Activated T-cell treated with anti-CD3 and anti-CD28 coated beads, Interleukin-2, amount 50 U/mL, for 24 hours (primary cell): Measurements from ENCODE around the gene TOP1.

Source experiments
- DNase-seq: peaks from one replicate; pipeline ENCODE4 v3.0.0-alpha.2; 2020
- H3K27ac Mint-ChIP-seq: 2 replicates; pipeline ENCODE4 v1.8.0; 2020; ENCODE audit warnings: mild to moderate bottlenecking, mixed read lengths
- H3K27me3 Mint-ChIP-seq: 2 replicates; pipeline ENCODE4 v1.8.0; 2020; ENCODE audit warnings: mixed read lengths
- H3K36me3 Mint-ChIP-seq: 2 replicates; pipeline ENCODE4 v1.8.0; 2020; ENCODE audit warnings: low read depth, mixed read lengths
- H3K4me1 Mint-ChIP-seq: 2 replicates; pipeline ENCODE4 v1.8.0; 2020; ENCODE audit warnings: low read depth, mixed read lengths
- H3K4me3 Mint-ChIP-seq: 2 replicates; pipeline ENCODE4 v1.8.0; 2020; ENCODE audit warnings: mild to moderate bottlenecking, moderate library complexity, mixed read lengths
- H3K9me3 Mint-ChIP-seq: 2 replicates; pipeline ENCODE4 v1.8.0; 2020; ENCODE audit warnings: mixed read lengths

The TOP1 gene

DNA sequence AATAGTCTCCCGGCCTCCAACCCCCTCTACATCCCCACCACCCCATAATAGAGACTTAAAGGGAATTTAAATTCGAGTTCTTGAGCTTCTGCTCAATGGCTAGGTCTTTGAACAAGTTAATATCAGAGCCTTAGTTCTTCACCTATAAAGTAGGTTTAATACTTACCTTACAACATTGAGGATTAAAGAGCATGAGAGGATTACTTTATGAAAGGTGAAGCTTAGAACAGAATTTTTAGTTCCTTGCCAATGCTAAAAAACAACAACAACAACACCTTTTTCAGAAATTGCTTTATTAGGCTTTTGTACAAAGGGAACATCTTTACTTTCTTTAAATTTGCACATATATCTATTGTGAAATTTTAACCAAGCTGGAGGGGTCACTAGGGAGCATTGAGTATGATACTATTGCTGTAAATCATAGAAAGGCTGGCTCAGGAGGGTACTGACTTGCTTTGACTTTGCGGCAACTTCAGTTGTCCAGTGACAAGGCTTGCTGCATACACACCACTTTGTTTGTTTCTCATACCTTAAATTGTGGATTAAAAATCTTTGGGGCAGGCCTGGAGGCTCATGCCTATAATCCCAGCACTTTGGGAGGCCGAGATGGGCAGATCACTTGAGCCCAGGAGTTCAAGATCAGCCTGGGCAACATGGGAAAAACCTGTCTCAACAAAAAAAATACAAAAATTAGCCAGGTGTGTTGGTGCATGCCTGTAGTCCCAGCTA, 9.7 kb downstream of the TOP1 start:
- Mint-ChIP-seq H3K36me3 (peaks cover 88% of the 10 kb centered on the region), H3K4me1 (peaks cover 92% of the 10 kb centered on the region), H3K4me3 (no peak overlapping the region), H3K27me3 (no peaks in the 10 kb centered on the region), H3K27ac (peak overlapping the region; percentile 86), H3K9me3 (no peaks in the 10 kb centered on the region)
- no peak for DNase-seq

DNA sequence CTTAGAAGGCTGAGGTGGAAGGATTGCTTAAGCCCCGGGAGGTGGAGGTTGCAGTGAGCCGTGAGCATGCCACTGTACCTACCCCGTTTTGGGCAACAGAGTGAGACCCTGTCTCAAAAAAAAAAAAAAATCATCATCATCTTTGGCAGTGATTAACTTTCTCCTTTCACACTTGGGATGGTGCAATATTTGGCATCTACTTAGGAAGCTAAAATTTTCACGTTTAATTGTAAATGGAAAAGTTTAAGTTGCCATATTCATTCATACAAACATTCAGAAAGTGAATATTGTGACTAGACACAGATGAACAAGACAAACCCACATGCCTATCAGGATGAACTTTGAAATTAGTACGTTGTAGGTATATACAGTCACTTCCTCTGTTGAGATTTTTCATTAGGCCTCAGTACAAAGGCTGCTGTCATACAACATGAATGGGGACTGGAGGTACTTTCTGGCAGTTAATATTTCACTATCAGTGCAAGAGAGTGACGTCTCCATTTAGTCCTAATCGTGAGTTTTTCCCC, 10.3 kb downstream of the TOP1 start:
- Mint-ChIP-seq H3K4me1 (peaks cover 91% of the 10 kb centered on the region), H3K9me3 (no peaks in the 10 kb centered on the region), H3K36me3 (peaks cover 88% of the 10 kb centered on the region), H3K27ac (peak overlapping the region; percentile 86), H3K27me3 (no peaks in the 10 kb centered on the region), H3K4me3 (no peak overlapping the region)
- DNase-seq = no peak

DNA sequence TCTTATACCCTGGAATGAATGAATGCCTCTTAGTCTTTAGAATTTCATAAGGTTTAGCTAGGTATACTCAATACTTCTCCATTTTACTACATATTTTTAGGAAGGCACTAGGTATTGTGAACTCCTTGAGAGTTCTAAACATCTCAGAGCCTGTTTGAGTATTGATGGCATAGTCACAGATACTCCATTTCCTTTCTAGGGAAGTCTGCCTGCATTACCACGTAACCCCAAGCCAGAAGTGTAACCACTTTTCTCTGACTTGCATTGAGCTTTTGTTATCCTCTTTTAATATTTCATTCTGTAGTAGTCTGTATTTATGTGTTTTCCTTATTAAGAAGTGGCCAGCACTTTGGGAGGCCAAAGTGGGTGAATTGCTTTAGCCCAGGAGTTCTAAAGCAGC, 12.2 kb downstream of the TOP1 start:
- Mint-ChIP-seq H3K4me1 (peaks cover 87% of the 10 kb centered on the region), H3K27ac (peak overlapping the region; percentile 45), H3K4me3 (no peak overlapping the region)

DNA sequence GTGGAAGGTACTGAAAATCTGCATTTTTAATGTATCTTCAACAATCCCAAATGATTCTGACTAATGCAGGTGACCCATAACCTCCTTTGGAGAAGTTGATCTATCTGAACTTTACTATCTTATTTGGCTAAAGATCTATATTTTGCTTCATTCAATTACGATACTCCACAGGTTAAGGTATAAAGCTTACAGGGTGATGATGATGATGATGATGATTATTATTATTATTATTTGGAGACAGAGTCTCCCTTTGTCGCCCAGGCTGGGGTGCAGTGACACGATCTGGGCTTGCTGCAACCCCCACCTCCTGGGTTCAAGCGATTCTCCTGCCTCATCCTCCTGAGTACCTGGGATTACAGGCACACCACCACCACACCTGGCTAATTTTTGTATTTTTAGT, 13.1 kb downstream of the TOP1 start:
- Mint-ChIP-seq H3K27me3 (no peaks in the 10 kb centered on the region), H3K4me1 (peaks cover 88% of the 10 kb centered on the region), H3K36me3 (peaks cover 70% of the 10 kb centered on the region), H3K9me3 (no peaks in the 10 kb centered on the region), H3K27ac (peak overlapping the region; percentile 52), H3K4me3 (no peak overlapping the region)
- DNase-seq = no peak

More for the DNA sequence above, 12.2 kb downstream of the TOP1 start:
- H3K27me3 Mint-ChIP-seq = no peaks in the 10 kb centered on the region
- H3K36me3 Mint-ChIP-seq = peaks cover 79% of the 10 kb centered on the region
- DNase-seq = no peak
- H3K9me3 Mint-ChIP-seq = no peaks in the 10 kb centered on the region

DNA sequence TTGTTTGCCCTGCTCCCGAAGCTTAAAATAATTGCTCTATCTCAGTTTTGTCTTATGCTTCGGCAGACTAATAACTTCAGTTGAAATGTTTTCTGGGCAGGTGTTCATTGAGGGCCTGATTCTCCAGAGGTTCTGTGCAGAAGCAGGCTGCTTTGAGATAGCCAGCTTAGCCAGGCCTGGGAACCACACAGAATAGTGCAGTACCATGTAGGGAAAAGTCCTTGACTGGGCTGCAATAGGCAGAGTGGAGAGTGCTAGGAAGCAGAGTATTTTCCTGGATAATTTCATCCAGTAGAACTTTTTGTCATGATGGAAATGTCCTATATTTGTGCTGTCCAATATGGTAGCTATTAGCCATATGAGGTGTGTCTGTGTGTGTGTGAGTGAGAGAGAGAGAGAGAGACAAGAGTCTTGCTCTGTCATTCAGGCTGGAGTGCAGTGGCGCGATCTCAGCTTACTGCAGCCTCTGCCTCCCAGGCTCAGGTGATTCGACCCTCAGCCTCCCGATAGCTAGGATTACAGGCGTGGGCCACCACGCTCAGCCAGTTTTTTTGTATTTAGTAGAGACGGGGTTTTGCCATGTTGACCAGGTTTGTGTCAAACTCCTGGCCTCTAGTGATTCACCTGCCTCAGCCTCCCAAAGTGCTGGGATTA, 15.9 kb downstream of the TOP1 start:
- peak overlapping the region; percentile 62 for H3K27ac Mint-ChIP-seq
- H3K27me3 Mint-ChIP-seq = no peaks in the 10 kb centered on the region
- H3K36me3 Mint-ChIP-seq = peaks cover 54% of the 10 kb centered on the region
- H3K4me3 Mint-ChIP-seq = no peak overlapping the region
- H3K9me3 Mint-ChIP-seq = no peaks in the 10 kb centered on the region
- DNase-seq = no peak
- peaks cover 92% of the 10 kb centered on the region for H3K4me1 Mint-ChIP-seq

DNA sequence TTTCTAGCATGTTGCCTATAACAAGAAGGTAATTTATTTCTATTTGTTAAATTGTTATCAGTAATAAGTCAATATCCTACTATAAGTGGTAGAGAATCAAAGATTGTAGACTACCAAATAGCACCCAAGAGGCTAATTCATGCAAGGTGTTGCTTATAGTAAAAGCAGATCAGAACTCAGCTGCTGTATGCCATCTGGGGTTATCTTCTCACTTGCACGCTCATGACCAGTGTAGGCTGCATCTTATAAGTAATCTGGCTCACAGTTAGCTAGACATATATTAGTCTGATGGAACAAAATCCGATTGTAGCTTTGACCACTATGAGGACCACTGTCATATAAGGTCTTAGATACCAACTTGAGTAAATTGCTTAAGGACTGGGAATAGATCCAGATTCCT, 17.0 kb downstream of the TOP1 start:
- Mint-ChIP-seq H3K9me3 (no peaks in the 10 kb centered on the region), H3K36me3 (peaks cover 52% of the 10 kb centered on the region), H3K27ac (peak overlapping the region; percentile 94), H3K4me3 (no peak overlapping the region), H3K4me1 (peaks cover 92% of the 10 kb centered on the region), H3K27me3 (no peaks in the 10 kb centered on the region)
- no peak for DNase-seq

DNA sequence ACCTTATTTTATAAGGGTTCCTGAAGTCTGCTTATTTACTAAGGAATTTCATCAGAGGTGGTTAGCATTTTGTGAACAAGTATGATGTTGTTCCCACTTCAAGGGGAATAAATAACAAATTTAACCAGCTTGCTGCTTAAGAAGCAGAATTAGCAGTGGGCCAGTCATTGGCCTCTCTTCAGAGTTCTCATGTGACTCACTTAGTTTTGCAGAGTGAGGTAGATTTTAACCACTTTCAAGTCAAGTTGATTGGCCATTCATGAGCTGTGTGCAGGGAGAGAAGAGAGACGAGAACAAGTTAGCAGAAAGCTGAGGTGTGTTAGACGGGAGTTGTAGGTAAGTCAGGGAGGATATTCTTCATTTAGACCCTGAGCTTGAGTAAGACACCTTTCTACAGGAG, 18.1 kb downstream of the TOP1 start:
- Mint-ChIP-seq H3K36me3 (peaks cover 44% of the 10 kb centered on the region), H3K27ac (peak overlapping the region; percentile 94), H3K9me3 (no peaks in the 10 kb centered on the region), H3K4me3 (no peak overlapping the region), H3K4me1 (peaks cover 94% of the 10 kb centered on the region), H3K27me3 (no peaks in the 10 kb centered on the region)
- DNase-seq = no peak

DNA sequence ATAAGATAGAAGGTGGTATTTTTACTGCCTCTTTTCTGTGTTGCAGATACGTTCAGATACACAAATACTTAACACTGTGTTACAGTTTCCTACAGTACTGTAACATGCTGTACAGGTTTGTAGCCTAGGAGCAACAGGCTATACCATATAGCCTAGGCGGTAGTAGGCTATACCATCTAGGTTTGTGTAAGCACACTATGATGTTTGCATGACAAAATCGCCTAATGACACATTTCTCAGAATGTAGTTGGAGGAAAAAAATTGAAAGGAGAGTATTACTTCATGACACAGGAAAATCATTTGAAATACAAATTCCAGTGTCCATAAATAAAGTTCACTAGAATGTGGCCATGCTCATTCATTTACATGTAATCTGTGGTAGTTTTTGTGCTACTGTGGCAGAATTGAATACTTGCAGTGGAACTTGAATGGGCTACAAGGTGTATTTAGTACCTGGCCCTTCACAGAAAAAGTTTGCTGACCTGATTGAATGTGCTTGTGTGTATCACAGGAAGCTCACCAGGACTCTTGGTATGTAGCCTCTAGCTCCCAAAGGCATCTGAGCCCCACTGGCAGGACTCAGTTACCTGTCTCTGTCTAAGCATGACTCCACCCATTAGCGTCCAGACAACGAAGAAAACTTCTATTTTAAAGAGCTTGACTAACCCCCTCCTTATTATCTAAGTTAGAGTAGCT, 18.8 kb downstream of the TOP1 start:
- Mint-ChIP-seq H3K27me3 (no peaks in the 10 kb centered on the region), H3K9me3 (no peaks in the 10 kb centered on the region), H3K27ac (peak overlapping the region; percentile 94), H3K36me3 (peaks cover 46% of the 10 kb centered on the region), H3K4me3 (peak overlapping the region; percentile 78), H3K4me1 (peaks cover 95% of the 10 kb centered on the region)
- no peak for DNase-seq

DNA sequence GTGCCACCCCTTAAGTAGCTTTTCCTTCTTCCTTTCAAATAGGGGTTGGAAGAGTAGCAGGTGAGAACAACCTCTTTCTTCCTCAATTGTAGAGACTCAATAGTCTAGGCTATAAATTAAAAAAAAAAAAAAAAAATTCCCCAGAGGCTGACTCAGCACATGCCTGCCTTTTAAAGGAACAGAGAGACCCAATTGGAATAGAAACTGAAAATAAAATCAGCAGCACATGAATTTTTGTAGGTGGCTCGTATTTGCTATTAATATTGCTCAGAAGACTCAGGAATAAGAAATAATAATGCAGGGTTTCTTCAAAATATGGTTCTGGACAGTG, 19.3 kb downstream of the TOP1 start:
- peak overlapping the region; percentile 94 for H3K27ac Mint-ChIP-seq
- H3K36me3 Mint-ChIP-seq = peaks cover 44% of the 10 kb centered on the region
- no peak for DNase-seq
- no peaks in the 10 kb centered on the region for H3K9me3 Mint-ChIP-seq
- H3K4me1 Mint-ChIP-seq = peaks cover 93% of the 10 kb centered on the region
- no peaks in the 10 kb centered on the region for H3K27me3 Mint-ChIP-seq
- peak overlapping the region; percentile 78 for H3K4me3 Mint-ChIP-seq

DNA sequence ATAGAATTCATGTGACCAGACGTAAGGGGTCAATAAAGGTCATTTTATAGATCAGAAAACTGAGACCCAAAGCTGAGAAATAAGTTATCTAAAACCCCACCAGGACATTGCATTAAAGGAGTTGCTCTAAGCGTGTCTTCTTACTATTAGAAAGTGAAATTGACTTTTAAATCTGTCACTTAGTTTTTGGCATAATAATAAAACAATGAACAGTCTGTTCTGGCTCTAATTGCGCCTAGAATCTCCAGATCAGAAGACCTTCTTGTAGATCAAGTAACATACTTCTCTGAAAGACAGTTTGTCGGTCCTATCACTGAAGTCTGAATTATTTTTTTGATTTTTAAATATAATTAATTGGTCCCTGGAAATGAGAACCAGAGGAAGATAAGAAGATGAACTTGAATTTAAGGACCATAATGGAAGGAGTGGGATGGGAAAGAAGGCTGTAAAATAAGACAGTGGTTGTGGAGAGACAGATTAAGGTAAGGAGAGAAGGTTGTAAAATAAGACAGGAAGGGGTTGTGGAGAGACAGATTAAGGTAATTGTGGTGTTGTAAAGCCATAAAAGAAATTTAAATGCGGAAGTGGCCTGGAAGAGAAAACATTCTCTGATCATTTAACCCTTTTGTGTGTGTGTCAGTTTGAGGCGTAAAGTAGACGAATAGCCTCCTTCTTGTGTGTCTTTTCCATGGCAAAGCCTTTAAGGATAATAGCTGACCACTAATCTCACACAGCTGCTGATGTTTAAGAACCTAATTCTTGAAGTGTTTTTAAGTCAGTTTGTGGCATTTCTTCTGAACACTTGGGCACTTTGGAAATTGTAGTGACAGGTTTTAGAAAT, 20.1 kb downstream of the TOP1 start:
- peak overlapping the region; percentile 78 for H3K4me3 Mint-ChIP-seq
- no peaks in the 10 kb centered on the region for H3K27me3 Mint-ChIP-seq
- H3K9me3 Mint-ChIP-seq = peaks cover 5% of the 10 kb centered on the region
- DNase-seq = no peak
- H3K36me3 Mint-ChIP-seq = peaks cover 44% of the 10 kb centered on the region
- H3K27ac Mint-ChIP-seq = peak overlapping the region; percentile 94
- H3K4me1 Mint-ChIP-seq = peaks cover 93% of the 10 kb centered on the region

DNA sequence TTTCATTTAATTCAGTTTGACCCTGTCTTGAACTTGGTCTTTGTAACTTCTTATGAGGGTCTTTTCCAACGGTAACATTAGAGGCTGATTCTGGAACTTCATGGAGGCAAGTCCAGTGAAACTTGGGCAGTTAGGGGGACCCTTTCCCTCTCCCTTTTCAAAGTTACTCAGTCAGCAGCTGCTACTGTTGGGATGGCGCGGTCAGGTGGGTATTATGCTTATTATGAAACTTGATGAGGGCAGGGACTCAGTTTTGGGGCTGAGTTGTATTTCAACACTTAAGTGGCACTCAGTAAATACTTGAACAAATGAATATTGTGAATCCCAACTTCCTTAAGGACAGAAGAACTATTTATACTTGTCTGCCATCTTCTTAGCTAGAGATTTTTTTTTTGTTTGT, 20.8 kb downstream of the TOP1 start:
- Mint-ChIP-seq H3K36me3 (peaks cover 47% of the 10 kb centered on the region), H3K9me3 (peaks cover 9% of the 10 kb centered on the region), H3K4me3 (peak overlapping the region; percentile 78), H3K27ac (peak overlapping the region; percentile 94), H3K4me1 (peaks cover 95% of the 10 kb centered on the region), H3K27me3 (no peaks in the 10 kb centered on the region)
- no peak for DNase-seq

DNA sequence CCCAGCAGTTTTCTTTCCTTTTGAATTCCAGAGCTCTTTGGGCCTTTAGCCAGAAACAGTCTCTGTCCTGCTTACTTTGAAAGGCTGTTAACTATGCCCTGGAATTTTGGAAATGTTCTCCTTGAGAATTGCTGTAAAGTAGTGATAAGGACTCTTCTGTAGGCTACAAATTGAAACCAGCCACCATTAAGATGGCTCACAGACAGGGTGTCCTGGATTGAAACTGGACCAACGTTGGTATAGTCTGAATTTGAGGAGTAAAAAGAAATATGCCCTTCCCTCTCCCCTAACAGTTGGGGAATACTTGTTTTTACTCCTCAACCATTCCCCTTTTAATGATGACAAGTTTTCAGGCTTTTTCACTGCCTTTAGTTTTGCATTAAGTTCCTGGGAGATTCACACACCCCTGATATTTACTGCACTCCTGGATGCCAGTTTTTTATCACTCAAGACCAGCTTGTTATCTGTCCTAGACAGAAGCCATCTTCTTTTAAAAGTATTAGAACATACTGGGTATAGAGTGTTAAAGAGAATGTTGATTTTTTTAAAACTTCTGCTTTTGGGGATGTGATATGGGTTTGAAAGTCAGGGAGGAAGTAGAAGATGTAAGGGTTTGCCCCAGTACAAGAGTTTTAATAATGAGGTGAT, 21.9 kb downstream of the TOP1 start:
- no peak for DNase-seq
- Mint-ChIP-seq H3K36me3 (peaks cover 50% of the 10 kb centered on the region), H3K4me1 (peaks cover 97% of the 10 kb centered on the region), H3K27me3 (no peaks in the 10 kb centered on the region), H3K4me3 (no peak overlapping the region), H3K27ac (peak overlapping the region; percentile 94), H3K9me3 (peaks cover 9% of the 10 kb centered on the region)

DNA sequence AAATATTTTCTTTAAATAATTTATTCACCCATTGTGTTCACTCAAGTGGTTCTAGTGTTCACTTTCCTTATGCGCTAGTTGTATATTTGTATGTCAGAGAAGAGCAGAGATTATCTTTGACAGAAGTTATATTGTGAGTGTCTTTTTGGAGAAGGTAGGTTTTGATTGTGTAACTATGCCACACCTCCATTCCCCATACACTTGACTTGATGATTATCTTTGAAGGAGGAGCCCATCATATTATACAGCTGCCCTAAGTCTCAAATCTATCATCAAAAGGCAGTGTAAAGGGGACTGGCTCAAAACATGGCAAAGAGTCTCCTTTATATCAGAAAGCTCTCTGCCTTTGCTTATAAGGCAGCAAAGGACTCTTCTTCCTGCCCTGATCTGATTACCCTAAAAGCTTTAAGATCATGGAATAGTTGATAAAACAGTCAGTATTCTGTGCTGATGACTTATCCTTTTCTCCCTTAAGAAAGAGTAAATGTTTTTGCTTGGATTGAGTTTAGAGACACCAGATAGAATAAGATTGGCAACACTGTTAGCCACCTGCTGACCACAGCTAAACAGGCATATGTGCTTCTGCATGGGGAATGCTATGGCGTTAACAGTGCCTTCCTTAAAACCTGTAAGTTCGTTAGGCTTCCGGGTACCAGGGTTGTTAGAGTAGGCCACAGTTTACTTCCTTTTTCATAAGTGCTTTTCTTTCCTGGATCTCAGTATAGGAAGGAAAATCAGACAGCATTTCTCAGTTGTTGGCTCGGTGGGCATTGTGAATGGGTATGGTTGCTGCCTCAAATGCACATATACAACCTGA, 22.6 kb downstream of the TOP1 start:
- Mint-ChIP-seq H3K27me3 (no peaks in the 10 kb centered on the region), H3K27ac (peak overlapping the region; percentile 37), H3K4me1 (peaks cover 97% of the 10 kb centered on the region), H3K4me3 (no peak overlapping the region), H3K9me3 (peaks cover 9% of the 10 kb centered on the region), H3K36me3 (peaks cover 57% of the 10 kb centered on the region)
- DNase-seq = no peak
